ENCODE measurements around the gene GDF2. TPM values are rescaled to one million over a fixed set of nuclear protein-coding genes. Genes with fewer than 3 reads are reported as not detected.

The GDF2 gene
- total RNA-seq, 1 donor from 2014 or later: not detected

DNA sequence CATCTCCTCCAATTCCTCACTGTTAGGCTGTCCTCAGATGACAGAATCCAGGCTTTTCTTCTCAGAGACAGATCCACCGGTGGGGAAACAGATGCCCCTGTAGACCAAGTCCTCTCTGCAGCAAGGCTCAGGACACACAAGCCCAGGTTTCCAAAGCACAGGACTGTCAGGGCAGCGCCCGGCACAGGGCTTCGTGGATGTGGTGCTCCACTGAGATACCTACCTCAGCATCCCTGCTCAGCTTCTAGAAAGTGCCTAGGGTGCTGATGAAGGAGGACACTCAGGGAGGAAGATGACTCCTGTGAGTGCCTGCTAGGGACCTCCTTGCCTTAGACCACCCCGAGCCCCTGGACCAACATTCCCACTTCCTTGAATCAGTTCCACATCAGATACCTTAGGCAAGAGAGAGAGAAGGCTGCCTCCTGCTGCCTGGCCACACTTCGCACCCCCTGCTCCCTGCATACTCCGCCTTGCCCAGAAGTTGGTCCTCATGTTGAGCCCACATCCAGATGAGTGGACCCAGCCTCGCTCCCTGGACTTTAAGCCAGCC lies 17.0 kb downstream of the GDF2 start:
- TF ChIP-seq CTCF (IDR thresholded peaks at IDR 0.05): no peak
- no peaks in the 10 kb centered on the region for H3K9me3 ChIP-seq
- DNase-seq (no peak), ATAC-seq (peak in 1 of 2 donors; percentile 13)
- peaks cover 4% of the 10 kb centered on the region for H3K27me3 ChIP-seq (ENCODE audit: low read depth)
- H3K4me3 ChIP-seq: no peak overlapping the region
- H3K4me1 ChIP-seq: no peaks in the 10 kb centered on the region
- no peak overlapping the region for H3K27ac ChIP-seq
- intact Hi-C loops (cut with DNase I): no loop called here
- no peaks in the 10 kb centered on the region for H3K36me3 ChIP-seq

DNA sequence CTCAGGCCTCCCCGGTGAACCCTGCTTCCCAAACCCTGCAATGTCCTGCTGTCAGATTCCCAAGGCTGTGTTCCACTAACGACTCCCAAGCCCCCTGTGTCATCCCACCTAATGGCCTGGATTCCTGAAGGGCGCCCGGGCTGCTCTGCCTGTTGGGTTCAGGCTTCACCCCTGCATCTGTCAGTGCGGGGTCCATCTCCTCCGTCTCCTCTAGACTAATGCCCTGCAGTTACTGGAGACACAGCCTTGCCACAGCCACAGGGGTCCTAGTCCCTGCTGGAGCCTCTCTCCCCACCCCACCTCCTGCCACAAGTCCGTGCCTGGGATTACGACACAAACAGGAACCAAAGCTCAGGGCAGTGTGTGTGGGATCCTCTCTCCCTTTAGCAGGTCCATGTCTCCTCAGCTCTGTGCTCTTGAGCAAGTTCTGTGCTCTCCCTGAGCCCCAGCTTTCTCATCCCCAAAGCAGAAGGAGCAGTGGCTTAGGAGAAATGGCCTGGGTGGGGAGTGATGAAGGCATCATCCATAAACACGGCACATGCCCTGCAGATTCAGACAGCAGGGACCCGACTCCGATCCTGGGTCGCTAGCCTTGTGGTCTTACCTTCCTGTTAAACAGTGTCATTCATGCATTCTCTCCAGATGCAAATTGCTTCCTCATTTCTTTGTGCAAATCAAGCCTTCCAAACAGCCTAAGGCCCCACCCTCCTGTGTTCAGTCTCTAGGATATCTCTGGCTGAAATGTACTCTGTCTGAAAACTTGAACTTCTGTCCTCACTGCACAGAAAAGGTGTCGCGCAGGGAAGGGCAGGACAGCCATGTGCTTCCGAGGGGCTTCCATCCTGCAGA lies 17.7 kb downstream of the GDF2 start:
- Histone ChIP-seq H3K9me3 (no peaks in the 10 kb centered on the region), H3K27me3 (ENCODE audit: low read depth) (peaks cover 4% of the 10 kb centered on the region), H3K36me3 (no peaks in the 10 kb centered on the region), H3K4me1 (no peaks in the 10 kb centered on the region), H3K27ac (no peak overlapping the region), H3K4me3 (no peak overlapping the region)
- no peak for TF ChIP-seq CTCF (IDR thresholded peaks at IDR 0.05)
- ATAC-seq: peak in 1 of 2 donors; percentile 50
- DNase-seq: no peak
- intact Hi-C loops (cut with DNase I): no loop called here

GRCh38 chr10:47340608-47341170 lies 18.4 kb downstream of the GDF2 start:
- Histone ChIP-seq H3K36me3 (no peaks in the 10 kb centered on the region), H3K27ac (no peak overlapping the region), H3K4me1 (no peaks in the 10 kb centered on the region), H3K27me3 (ENCODE audit: low read depth) (peaks cover 4% of the 10 kb centered on the region), H3K4me3 (no peak overlapping the region), H3K9me3 (no peaks in the 10 kb centered on the region)
- ATAC-seq (peak; percentile 72 to 89), DNase-seq (no peak)
- intact Hi-C loops (cut with DNase I): no loop called here
- TF ChIP-seq CTCF (IDR thresholded peaks at IDR 0.05): peak; percentile 94

DNA sequence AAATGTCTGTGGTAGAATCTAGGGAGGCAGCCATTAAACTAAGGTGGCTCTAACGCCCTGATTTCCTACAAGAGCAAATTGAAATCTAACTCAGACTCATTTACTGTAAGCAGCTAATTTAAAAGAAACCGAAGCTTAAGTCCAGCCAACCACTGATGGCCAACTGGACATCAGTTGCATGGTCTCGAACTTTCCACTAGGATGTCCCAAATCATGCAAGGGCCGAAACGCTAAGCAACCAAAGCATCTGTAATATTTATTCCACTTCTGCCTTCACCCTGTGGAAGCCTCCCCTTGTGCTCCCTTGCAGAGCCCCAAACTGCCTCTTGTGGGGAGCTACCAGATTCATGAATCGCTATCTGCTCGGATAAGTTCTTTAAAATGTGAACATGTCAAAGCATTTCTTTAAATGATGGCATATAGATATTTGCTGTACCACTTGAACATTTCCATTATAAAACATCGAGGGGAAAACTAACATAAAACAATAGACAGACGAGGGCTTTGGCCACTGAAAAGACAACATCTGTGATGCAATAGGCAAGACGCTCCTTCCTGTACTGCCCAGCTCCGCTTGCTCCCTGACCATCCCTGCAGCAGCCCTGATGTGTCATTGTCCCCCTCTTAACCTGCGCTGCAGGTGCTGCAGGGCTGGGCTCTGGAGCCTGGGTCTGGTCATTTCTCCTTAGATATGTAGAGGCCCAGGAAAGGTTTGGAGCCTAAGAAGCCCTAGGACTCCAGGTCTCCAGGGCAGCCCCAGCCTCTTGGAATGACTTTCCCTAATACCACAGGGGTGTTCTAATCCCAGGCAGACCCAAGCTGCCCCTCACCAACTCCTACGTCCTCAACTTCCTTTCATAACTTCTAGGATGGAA lies 23.0 kb downstream of the GDF2 start:
- no peaks in the 10 kb centered on the region for H3K36me3 ChIP-seq
- DNase-seq (no peak), ATAC-seq (no peak)
- no peak overlapping the region for H3K4me3 ChIP-seq
- no peak overlapping the region for H3K27ac ChIP-seq
- TF ChIP-seq CTCF (IDR thresholded peaks at IDR 0.05): no peak
- no peaks in the 10 kb centered on the region for H3K4me1 ChIP-seq
- intact Hi-C loops (cut with DNase I): no loop called here
- peaks cover 2% of the 10 kb centered on the region for H3K27me3 ChIP-seq (ENCODE audit: low read depth)
- no peaks in the 10 kb centered on the region for H3K9me3 ChIP-seq

DNA sequence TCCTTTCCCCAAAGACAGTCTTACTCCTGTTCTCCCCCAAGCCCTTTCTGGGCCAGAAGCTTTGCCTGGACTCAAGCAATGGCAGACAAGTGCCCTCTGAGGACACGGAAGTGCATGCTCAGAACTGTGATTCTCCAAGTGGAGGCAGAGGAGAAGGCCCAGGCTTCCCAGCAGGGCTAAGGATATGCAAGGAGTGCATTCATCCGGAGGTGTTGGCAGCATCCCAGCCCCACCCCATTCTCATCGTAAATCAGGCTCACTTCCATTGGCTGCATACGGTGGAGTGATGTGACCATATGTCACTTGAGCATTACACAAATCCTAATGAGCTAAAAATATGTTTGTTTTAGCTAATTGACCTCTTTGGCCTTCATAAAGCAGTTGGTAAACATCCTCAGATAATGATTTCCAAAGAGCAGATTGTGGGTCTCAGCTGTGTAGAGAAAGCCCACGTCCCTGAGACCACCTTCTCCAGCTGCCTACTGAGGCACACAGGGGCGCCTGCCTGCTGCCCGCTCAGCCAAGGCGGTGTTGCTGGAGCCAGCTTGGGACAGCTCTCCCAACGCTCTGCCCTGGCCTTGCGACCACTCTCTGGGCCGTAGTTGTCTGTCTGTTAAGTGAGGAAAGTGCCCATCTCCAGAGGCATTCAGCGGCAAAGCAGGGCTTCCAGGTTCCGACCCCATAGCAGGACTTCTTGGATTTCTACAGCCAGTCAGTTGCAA lies 24.5 kb downstream of the GDF2 start:
- Histone ChIP-seq H3K36me3 (no peaks in the 10 kb centered on the region), H3K4me3 (no peak overlapping the region), H3K4me1 (no peaks in the 10 kb centered on the region), H3K27ac (no peak overlapping the region), H3K27me3 (ENCODE audit: low read depth) (no peaks in the 10 kb centered on the region), H3K9me3 (no peaks in the 10 kb centered on the region)
- DNase-seq (peak; percentile 74), ATAC-seq (peak; percentile 57 to 69)
- intact Hi-C loops (cut with DNase I): no loop called here
- TF ChIP-seq CTCF (IDR thresholded peaks at IDR 0.05): no peak
